WTC11 (cell line): ENCODE measurements around the gene NEDD8.

Experiments
- ARID4B ChIP-seq: sonication (generic); formaldehyde crosslinking; IDR thresholded peaks from 2 replicates; pipeline ENCODE4 v1.8.0; 2023; ENCODE audit warnings: missing genetic modification reagents, mild to moderate bottlenecking, borderline replicate concordance
- ATF3 ChIP-seq: sonication (generic); formaldehyde crosslinking; conservative IDR thresholded peaks from 2 replicates; pipeline ENCODE4 v1.8.1; 2022; ENCODE audit warnings: mild to moderate bottlenecking, missing genetic modification reagents
- CTCF ChIP-seq: fragments of 200-600 bp; IDR thresholded peaks from 2 replicates; pipeline ENCODE4 v1.8.0; 2022; ENCODE audit warnings: antibody characterized with exemption
- FOXJ3 ChIP-seq: sonication (generic); formaldehyde crosslinking; IDR thresholded peaks from 2 replicates; pipeline ENCODE4 v1.9.0; 2021; ENCODE audit warnings: missing genetic modification reagents, mild to moderate bottlenecking, borderline replicate concordance
- JUN ChIP-seq: sonication (generic); formaldehyde crosslinking; IDR thresholded peaks from 2 replicates; pipeline ENCODE4 v1.8.0; 2023; ENCODE audit warnings: mild to moderate bottlenecking, missing genetic modification reagents
- MAX ChIP-seq: sonication (generic); formaldehyde crosslinking; IDR thresholded peaks from 2 replicates; pipeline ENCODE4 v1.8.0; 2022; ENCODE audit warnings: mild to moderate bottlenecking, missing genetic modification reagents
- SMAD3 ChIP-seq: sonication (generic); formaldehyde crosslinking; IDR thresholded peaks from 2 replicates; pipeline ENCODE4 v1.8.0; 2022; ENCODE audit warnings: missing genetic modification reagents, mild to moderate bottlenecking, borderline replicate concordance
- STAT6 ChIP-seq: sonication (generic); formaldehyde crosslinking; conservative IDR thresholded peaks from 2 replicates; pipeline ENCODE4 v1.8.1; 2023; ENCODE audit warnings: mild to moderate bottlenecking, low read depth, missing genetic modification reagents, moderate library complexity
- TEAD4 ChIP-seq: sonication (generic); formaldehyde crosslinking; IDR thresholded peaks from 2 replicates; pipeline ENCODE4 v1.8.0; 2022; ENCODE audit warnings: mild to moderate bottlenecking, missing genetic modification reagents
- ZBTB21 ChIP-seq: sonication (generic); formaldehyde crosslinking; IDR thresholded peaks from 2 replicates; pipeline ENCODE4 v1.8.1; 2023; ENCODE audit warnings: mild to moderate bottlenecking, missing genetic modification reagents, borderline replicate concordance
- ZNF138 ChIP-seq: sonication (generic); formaldehyde crosslinking; conservative IDR thresholded peaks from 2 replicates; pipeline ENCODE4 v1.8.1; 2022; ENCODE audit warnings: mild to moderate bottlenecking, moderate library complexity, missing genetic modification reagents
- ZNF232 ChIP-seq: sonication (generic); formaldehyde crosslinking; IDR thresholded peaks from 2 replicates; pipeline ENCODE4 v1.8.0; 2022; ENCODE audit warnings: mild to moderate bottlenecking, missing genetic modification reagents
- TF ChIP-seq, protein P1 (sequence below): sonication (generic); formaldehyde crosslinking; IDR thresholded peaks from 2 replicates; pipeline ENCODE4 v1.8.1; 2023; ENCODE audit warnings: mild to moderate bottlenecking, missing genetic modification reagents, moderate library complexity
- TF ChIP-seq, protein P2 (sequence below): sonication (generic); formaldehyde crosslinking; IDR thresholded peaks from 2 replicates; pipeline ENCODE4 v1.8.1; 2022; ENCODE audit warnings: low read depth, mild to moderate bottlenecking, moderate library complexity, missing genetic modification reagents, borderline replicate concordance

GRCh38 chr14:24207625-24208024, 24.5 kb downstream of the NEDD8 start:
- no peak for TF ChIP-seq CTCF
- TF ChIP-seq, protein P1, sequence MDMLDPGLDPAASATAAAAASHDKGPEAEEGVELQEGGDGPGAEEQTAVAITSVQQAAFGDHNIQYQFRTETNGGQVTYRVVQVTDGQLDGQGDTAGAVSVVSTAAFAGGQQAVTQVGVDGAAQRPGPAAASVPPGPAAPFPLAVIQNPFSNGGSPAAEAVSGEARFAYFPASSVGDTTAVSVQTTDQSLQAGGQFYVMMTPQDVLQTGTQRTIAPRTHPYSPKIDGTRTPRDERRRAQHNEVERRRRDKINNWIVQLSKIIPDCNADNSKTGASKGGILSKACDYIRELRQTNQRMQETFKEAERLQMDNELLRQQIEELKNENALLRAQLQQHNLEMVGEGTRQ (CRISPR knock-in tag), result no peak
- no peak for TF ChIP-seq STAT6 (CRISPR knock-in tag)
- TF ChIP-seq ZBTB21 (CRISPR knock-in tag), result no peak
- no peak for TF ChIP-seq TEAD4
- TF ChIP-seq, protein P2, sequence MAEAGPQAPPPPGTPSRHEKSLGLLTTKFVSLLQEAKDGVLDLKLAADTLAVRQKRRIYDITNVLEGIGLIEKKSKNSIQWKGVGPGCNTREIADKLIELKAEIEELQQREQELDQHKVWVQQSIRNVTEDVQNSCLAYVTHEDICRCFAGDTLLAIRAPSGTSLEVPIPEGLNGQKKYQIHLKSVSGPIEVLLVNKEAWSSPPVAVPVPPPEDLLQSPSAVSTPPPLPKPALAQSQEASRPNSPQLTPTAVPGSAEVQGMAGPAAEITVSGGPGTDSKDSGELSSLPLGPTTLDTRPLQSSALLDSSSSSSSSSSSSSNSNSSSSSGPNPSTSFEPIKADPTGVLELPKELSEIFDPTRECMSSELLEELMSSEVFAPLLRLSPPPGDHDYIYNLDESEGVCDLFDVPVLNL (CRISPR knock-in tag), result no peak
- TF ChIP-seq ZNF138 (CRISPR knock-in tag), result no peak
- TF ChIP-seq ARID4B, result no peak
- no peak for TF ChIP-seq MAX (CRISPR knock-in tag)
- no peak for TF ChIP-seq SMAD3 (CRISPR knock-in tag)
- no peak for TF ChIP-seq ZNF232 (CRISPR knock-in tag)
- TF ChIP-seq ATF3 (CRISPR knock-in tag), result no peak
- TF ChIP-seq FOXJ3 (CRISPR knock-in tag), result no peak
- TF ChIP-seq JUN (CRISPR knock-in tag), result no peak
